Esophagus muscularis mucosa (tissue), 3 donors: ENCODE measurements around the gene RAET1E.

Source experiments
- CTCF ChIP-seq, 3 experiments: fragments of 200-600 bp in 2 of 3; fragments of 450-650 bp in 1 of 3; sonication (generic) in 2 of 3; IDR thresholded peaks; one replicate each; pipeline ENCODE4 v1.5.1; 2017 to 2019; ENCODE audit warnings: antibody characterized with exemption in 3 of 3, mild to moderate bottlenecking in 2 of 3, moderate library complexity in 1 of 3
- POLR2A ChIP-seq: fragments of 450-650 bp; IDR thresholded peaks from one replicate; pipeline ENCODE4 v1.6.1; 2017; ENCODE audit warnings: antibody characterized with exemption, moderate library complexity, mild to moderate bottlenecking, low read depth

DNA sequence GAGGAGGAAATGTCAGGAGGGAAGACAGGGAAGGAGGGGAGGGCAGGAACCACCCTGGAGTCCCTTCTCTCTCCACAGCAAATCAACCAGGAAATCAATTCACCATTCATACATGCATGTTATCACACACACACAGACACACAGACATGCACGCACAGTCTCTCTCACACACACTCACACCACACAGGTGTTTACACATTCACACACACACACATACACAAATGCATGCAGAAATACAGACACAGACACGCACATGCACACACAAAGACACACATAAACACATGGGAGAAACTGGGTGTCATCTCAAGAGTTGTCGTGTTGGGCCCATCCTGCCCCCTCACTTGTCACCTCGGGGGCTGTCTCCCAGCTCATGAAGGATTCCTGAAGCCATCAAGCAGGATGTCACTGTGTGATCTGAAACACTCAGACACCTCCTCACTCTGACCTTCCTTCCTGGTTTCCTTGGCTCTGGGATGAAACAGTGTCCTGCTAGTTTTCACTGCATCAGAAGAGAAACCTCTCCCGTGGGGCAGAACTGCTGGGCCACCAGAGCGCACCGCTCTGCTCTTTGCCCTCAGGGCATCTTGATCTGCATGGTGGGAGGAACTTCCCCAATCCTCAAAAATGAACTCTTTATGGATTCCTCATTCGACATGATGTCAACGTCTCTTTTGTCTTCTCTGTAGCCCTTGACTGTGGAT lies 15.8 kb upstream of the RAET1E start:
- TF ChIP-seq POLR2A (no peak), CTCF (IDR thresholded peaks at IDR 0.05) (no peak)
